Activated CD8-positive, alpha-beta T cell treated with anti-CD3 and anti-CD28 coated beads, Interleukin-2, amount 10 ng/mL, durations not matched to agents 7 days and 5 days (primary cell): ENCODE data around the gene EYA3. TPM values are rescaled to one million over a fixed set of nuclear protein-coding genes. Genes with fewer than 3 reads are reported as not detected.

Experiments used
- ATAC-seq: fragments of 150-1000 bp; cut with Tn5 transposase; one replicate; pipeline ENCODE4 v1.10.0; 2021; ENCODE audit warnings: moderate library complexity
- CTCF ChIA-PET: fragments of 350-600 bp; sonication (Branson Sonifier 250); formaldehyde crosslinking; loops from one replicate; lab custom pipeline; 2021; ENCODE audit warnings: antibody characterized with exemption; lab: Charles Lee
- POLR2A ChIA-PET: fragments of 350-600 bp; sonication (Branson Sonifier 250); formaldehyde crosslinking; loops from one replicate; lab custom pipeline; 2021; ENCODE audit warnings: antibody characterized with exemption; lab: Charles Lee
- DNase-seq: peaks from one replicate; pipeline ENCODE4 v3.0.0-alpha.2; 2020
- H3K27ac Mint-ChIP-seq: one replicate; pipeline ENCODE4 v1.8.0; 2021; ENCODE audit warnings: mild to moderate bottlenecking, mixed read lengths
- H3K27me3 Mint-ChIP-seq: one replicate; pipeline ENCODE4 v1.8.0; 2021; ENCODE audit warnings: low read depth, mixed read lengths
- H3K36me3 Mint-ChIP-seq: one replicate; pipeline ENCODE4 v1.8.0; 2021; ENCODE audit warnings: low read depth, mixed read lengths
- H3K4me1 Mint-ChIP-seq: one replicate; pipeline ENCODE4 v1.8.0; 2021; ENCODE audit warnings: low read depth, mixed read lengths
- H3K4me3 Mint-ChIP-seq: one replicate; pipeline ENCODE4 v1.8.0; 2021; ENCODE audit warnings: mild to moderate bottlenecking, mixed read lengths
- H3K9me3 Mint-ChIP-seq: one replicate; pipeline ENCODE4 v1.8.0; 2022; ENCODE audit warnings: mixed read lengths; ENCODE audit not compliant: insufficient read depth
- total RNA-seq, 2 experiments: library from RNA; stranded (reverse); gene quantifications; one replicate each; pipeline ENCODE4 v1.2.3, GENCODE V29; 2021

Gene EYA3
- total RNA-seq, 2 experiments from 2014 or later = 33.5 to 34.5 TPM

GRCh38 chr1:28112388-28113241, 24.2 kb upstream of the EYA3 start:
- ChIA-PET POLR2A (no interaction called here), CTCF (interaction anchor here (0.6 to 3.4 kb wide), 6 partner anchors 16 to 1078 kb away, joined by 3 to 21 read pairs (median 4); no protein-coding TSS in a partner anchor)
- Mint-ChIP-seq H3K27me3 (peaks cover 11% of the 10 kb centered on the region), H3K27ac (no peak overlapping the region), H3K9me3 (no peaks in the 10 kb centered on the region), H3K36me3 (peaks cover 5% of the 10 kb centered on the region), H3K4me1 (peaks cover 35% of the 10 kb centered on the region), H3K4me3 (no peak overlapping the region)
- ATAC-seq (no peak), DNase-seq (no peak)

GRCh38 chr1:28111157-28111556, 22.7 kb upstream of the EYA3 start:
- ATAC-seq (peak; percentile 75), DNase-seq (no peak)
- peak overlapping the region; percentile 50 for H3K27ac Mint-ChIP-seq
- H3K9me3 Mint-ChIP-seq = no peaks in the 10 kb centered on the region
- no peak overlapping the region for H3K4me3 Mint-ChIP-seq
- H3K4me1 Mint-ChIP-seq = peaks cover 35% of the 10 kb centered on the region
- POLR2A ChIA-PET = no interaction called here
- CTCF ChIA-PET = interaction anchor here (1.9 to 3.4 kb wide), 3 partner anchors 20 to 98 kb away, joined by 5 to 21 read pairs (median 14); partner anchors contain the start of gene EYA3
- H3K36me3 Mint-ChIP-seq = peaks cover 5% of the 10 kb centered on the region
- peaks cover 6% of the 10 kb centered on the region for H3K27me3 Mint-ChIP-seq

GRCh38 chr1:28110555-28110954, 22.1 kb upstream of the EYA3 start:
- no peak overlapping the region for H3K4me3 Mint-ChIP-seq
- DNase-seq (no peak), ATAC-seq (no peak)
- ChIA-PET CTCF (interaction anchor here (1.9 to 3.4 kb wide), 3 partner anchors 19 to 98 kb away, joined by 5 to 21 read pairs (median 14); partner anchors contain the start of gene EYA3), POLR2A (no interaction called here)
- peaks cover 5% of the 10 kb centered on the region for H3K36me3 Mint-ChIP-seq
- peaks cover 33% of the 10 kb centered on the region for H3K4me1 Mint-ChIP-seq
- H3K27me3 Mint-ChIP-seq = peaks cover 6% of the 10 kb centered on the region
- H3K27ac Mint-ChIP-seq = no peak overlapping the region
- H3K9me3 Mint-ChIP-seq = no peaks in the 10 kb centered on the region

GRCh38 chr1:28109639-28110038, 21.2 kb upstream of the EYA3 start:
- DNase-seq (no peak), ATAC-seq (no peak)
- CTCF ChIA-PET = interaction anchor here (1.9 to 3.1 kb wide), 2 partner anchors 22 to 99 kb away, joined by 5 to 14 read pairs; partner anchors contain the start of gene EYA3
- H3K27ac Mint-ChIP-seq = no peak overlapping the region
- H3K36me3 Mint-ChIP-seq = peaks cover 5% of the 10 kb centered on the region
- no peaks in the 10 kb centered on the region for H3K9me3 Mint-ChIP-seq
- peaks cover 10% of the 10 kb centered on the region for H3K27me3 Mint-ChIP-seq
- H3K4me3 Mint-ChIP-seq = no peak overlapping the region
- peaks cover 26% of the 10 kb centered on the region for H3K4me1 Mint-ChIP-seq
- POLR2A ChIA-PET = no interaction called here

- CTCF ChIA-PET = no interaction called here
- H3K27me3 Mint-ChIP-seq = peaks cover 11% of the 10 kb centered on the region
- POLR2A ChIA-PET = no interaction called here
Measured at GRCh38 chr1:28108001-28108400, 19.6 kb upstream of the EYA3 start.

GRCh38 chr1:28104866-28105467, 16.6 kb upstream of the EYA3 start:
- DNase-seq (no peak), ATAC-seq (no peak)
- Mint-ChIP-seq H3K27me3 (peaks cover 8% of the 10 kb centered on the region), H3K4me1 (no peaks in the 10 kb centered on the region), H3K36me3 (no peaks in the 10 kb centered on the region), H3K9me3 (no peaks in the 10 kb centered on the region), H3K4me3 (no peak overlapping the region), H3K27ac (no peak overlapping the region)
- ChIA-PET POLR2A (no interaction called here), CTCF (interaction anchor here (1.1 to 1.7 kb wide), 3 partner anchors 10 to 104 kb away, joined by 3 to 6 read pairs (median 6); no protein-coding TSS in a partner anchor)

More at GRCh38 chr1:28108001-28108400, 19.6 kb upstream of the EYA3 start:
- H3K27ac Mint-ChIP-seq = no peak overlapping the region
- DNase-seq (no peak), ATAC-seq (no peak)
- H3K36me3 Mint-ChIP-seq = peaks cover 5% of the 10 kb centered on the region
- H3K9me3 Mint-ChIP-seq = no peaks in the 10 kb centered on the region
- no peak overlapping the region for H3K4me3 Mint-ChIP-seq
- peaks cover 18% of the 10 kb centered on the region for H3K4me1 Mint-ChIP-seq

- Mint-ChIP-seq H3K36me3 (no peaks in the 10 kb centered on the region), H3K9me3 (no peaks in the 10 kb centered on the region), H3K27ac (no peak overlapping the region), H3K27me3 (peaks cover 13% of the 10 kb centered on the region), H3K4me1 (no peaks in the 10 kb centered on the region), H3K4me3 (no peak overlapping the region)
- no peak for ATAC-seq
- DNase-seq = no peak
- ChIA-PET POLR2A (no interaction called here), CTCF (interaction anchor here (1.1 to 2.0 kb wide), 2 partner anchors 11 to 161 kb away, joined by 3 to 9 read pairs; no protein-coding TSS in a partner anchor)
Measured at GRCh38 chr1:28102189-28102588, 13.8 kb upstream of the EYA3 start.

GRCh38 chr1:28099050-28099769, 10.8 kb upstream of the EYA3 start:
- no peak overlapping the region for H3K27ac Mint-ChIP-seq
- DNase-seq (no peak), ATAC-seq (no peak)
- ChIA-PET POLR2A (no interaction called here), CTCF (interaction anchor here (0.7 kb wide), 1 partner anchor 30 kb away, joined by 3 read pairs; no protein-coding TSS in a partner anchor)
- H3K4me3 Mint-ChIP-seq = no peak overlapping the region
- H3K4me1 Mint-ChIP-seq = no peaks in the 10 kb centered on the region
- H3K27me3 Mint-ChIP-seq = peaks cover 28% of the 10 kb centered on the region
- no peaks in the 10 kb centered on the region for H3K9me3 Mint-ChIP-seq
- H3K36me3 Mint-ChIP-seq = no peaks in the 10 kb centered on the region

- Mint-ChIP-seq H3K36me3 (no peaks in the 10 kb centered on the region), H3K4me3 (no peak overlapping the region), H3K4me1 (no peaks in the 10 kb centered on the region), H3K27me3 (peaks cover 36% of the 10 kb centered on the region), H3K9me3 (no peaks in the 10 kb centered on the region), H3K27ac (no peak overlapping the region)
- CTCF ChIA-PET = interaction anchor here (1.2 to 1.5 kb wide), 2 partner anchors 15 to 112 kb away, joined by 5 to 7 read pairs; no protein-coding TSS in a partner anchor
- ATAC-seq = no peak
- no peak for DNase-seq
- POLR2A ChIA-PET = no interaction called here
Measured at GRCh38 chr1:28097100-28097472, 8.7 kb upstream of the EYA3 start.

GRCh38 chr1:28096210-28097099, 8.0 kb upstream of the EYA3 start:
- ChIA-PET POLR2A (no interaction called here), CTCF (interaction anchor here (1.2 to 1.5 kb wide), 2 partner anchors 16 to 112 kb away, joined by 5 to 7 read pairs; no protein-coding TSS in a partner anchor)
- H3K9me3 Mint-ChIP-seq = no peaks in the 10 kb centered on the region
- no peak overlapping the region for H3K27ac Mint-ChIP-seq
- no peak overlapping the region for H3K4me3 Mint-ChIP-seq
- H3K4me1 Mint-ChIP-seq = no peaks in the 10 kb centered on the region
- ATAC-seq = no peak
- no peaks in the 10 kb centered on the region for H3K36me3 Mint-ChIP-seq
- no peak for DNase-seq
- peaks cover 36% of the 10 kb centered on the region for H3K27me3 Mint-ChIP-seq
